Activated T-cell treated with anti-CD3 and anti-CD28 coated beads, Interleukin-2, amount 50 U/mL, for 24 hours (primary cell): ENCODE data around the gene CREM.

Source experiments
- DNase-seq: peaks from one replicate; pipeline ENCODE4 v3.0.0-alpha.2; 2020
- H3K27ac Mint-ChIP-seq: 2 replicates; pipeline ENCODE4 v1.8.0; 2020; ENCODE audit warnings: mild to moderate bottlenecking, mixed read lengths
- H3K27me3 Mint-ChIP-seq: 2 replicates; pipeline ENCODE4 v1.8.0; 2020; ENCODE audit warnings: mixed read lengths
- H3K36me3 Mint-ChIP-seq: 2 replicates; pipeline ENCODE4 v1.8.0; 2020; ENCODE audit warnings: low read depth, mixed read lengths
- H3K4me1 Mint-ChIP-seq: 2 replicates; pipeline ENCODE4 v1.8.0; 2020; ENCODE audit warnings: low read depth, mixed read lengths
- H3K4me3 Mint-ChIP-seq: 2 replicates; pipeline ENCODE4 v1.8.0; 2020; ENCODE audit warnings: mild to moderate bottlenecking, moderate library complexity, mixed read lengths
- H3K9me3 Mint-ChIP-seq: 2 replicates; pipeline ENCODE4 v1.8.0; 2020; ENCODE audit warnings: mixed read lengths

CREM gene

DNA sequence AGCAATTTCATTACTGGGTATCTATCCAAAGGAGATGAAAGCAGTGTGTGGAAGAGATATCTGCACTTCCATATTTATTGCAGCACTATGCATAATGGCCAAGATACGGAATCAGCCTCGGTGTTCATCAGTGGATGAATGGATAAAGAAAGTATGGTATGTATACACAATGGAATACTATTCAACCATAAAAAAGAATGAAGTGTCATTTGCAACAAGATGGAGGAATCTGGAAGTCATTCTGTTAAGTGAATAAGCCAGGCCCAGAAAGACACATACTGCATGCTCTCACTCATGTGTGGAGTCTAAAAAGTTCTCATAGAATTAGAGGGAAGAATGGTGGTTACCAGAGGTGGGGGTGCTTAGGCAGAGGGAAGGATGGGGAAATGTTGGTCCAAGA, 35.3 kb downstream of the CREM start:
- peaks cover 3% of the 10 kb centered on the region for H3K9me3 Mint-ChIP-seq
- no peaks in the 10 kb centered on the region for H3K4me1 Mint-ChIP-seq
- H3K27me3 Mint-ChIP-seq = no peaks in the 10 kb centered on the region
- DNase-seq = no peak
- no peak overlapping the region for H3K4me3 Mint-ChIP-seq
- no peak overlapping the region for H3K27ac Mint-ChIP-seq
- H3K36me3 Mint-ChIP-seq = peaks cover 37% of the 10 kb centered on the region

DNA sequence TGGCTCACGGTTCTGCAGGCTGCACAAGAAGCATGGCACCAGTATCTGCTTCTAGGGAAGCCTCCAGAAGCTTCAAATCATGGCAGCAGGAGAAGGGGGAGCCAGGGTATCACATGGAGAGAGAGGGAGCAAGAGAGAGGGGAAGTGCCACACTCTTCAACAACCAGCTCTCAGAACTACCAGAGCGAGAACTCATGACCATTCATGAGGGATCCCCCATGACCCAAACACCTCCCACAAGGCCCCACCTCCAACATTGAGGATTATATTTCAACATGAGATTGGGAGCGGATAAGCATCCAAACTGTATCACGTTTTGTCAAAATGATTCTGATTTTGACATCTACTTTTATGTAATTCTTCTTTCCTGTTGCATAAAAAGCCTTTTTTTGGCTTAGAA, 38.5 kb downstream of the CREM start:
- Mint-ChIP-seq H3K27ac (no peak overlapping the region), H3K4me3 (no peak overlapping the region), H3K27me3 (no peaks in the 10 kb centered on the region), H3K4me1 (peaks cover 2% of the 10 kb centered on the region), H3K9me3 (no peaks in the 10 kb centered on the region), H3K36me3 (peaks cover 20% of the 10 kb centered on the region)
- no peak for DNase-seq

- no peak for DNase-seq
- Mint-ChIP-seq H3K9me3 (no peaks in the 10 kb centered on the region), H3K4me3 (no peak overlapping the region), H3K27me3 (no peaks in the 10 kb centered on the region), H3K36me3 (peaks cover 22% of the 10 kb centered on the region), H3K27ac (no peak overlapping the region), H3K4me1 (peaks cover 2% of the 10 kb centered on the region)
Measured at GRCh38 chr10:35165811-35166210, 39.2 kb downstream of the CREM start.

GRCh38 chr10:35166607-35167006, 40.0 kb downstream of the CREM start:
- no peak for DNase-seq
- H3K36me3 Mint-ChIP-seq = peaks cover 23% of the 10 kb centered on the region
- H3K27ac Mint-ChIP-seq = no peak overlapping the region
- H3K9me3 Mint-ChIP-seq = no peaks in the 10 kb centered on the region
- peaks cover 2% of the 10 kb centered on the region for H3K4me1 Mint-ChIP-seq
- no peaks in the 10 kb centered on the region for H3K27me3 Mint-ChIP-seq
- H3K4me3 Mint-ChIP-seq = no peak overlapping the region

GRCh38 chr10:35167342-35167741, 40.7 kb downstream of the CREM start:
- Mint-ChIP-seq H3K4me3 (no peak overlapping the region), H3K4me1 (peaks cover 4% of the 10 kb centered on the region), H3K27ac (no peak overlapping the region), H3K9me3 (no peaks in the 10 kb centered on the region), H3K27me3 (no peaks in the 10 kb centered on the region), H3K36me3 (peaks cover 23% of the 10 kb centered on the region)
- DNase-seq = no peak

DNA sequence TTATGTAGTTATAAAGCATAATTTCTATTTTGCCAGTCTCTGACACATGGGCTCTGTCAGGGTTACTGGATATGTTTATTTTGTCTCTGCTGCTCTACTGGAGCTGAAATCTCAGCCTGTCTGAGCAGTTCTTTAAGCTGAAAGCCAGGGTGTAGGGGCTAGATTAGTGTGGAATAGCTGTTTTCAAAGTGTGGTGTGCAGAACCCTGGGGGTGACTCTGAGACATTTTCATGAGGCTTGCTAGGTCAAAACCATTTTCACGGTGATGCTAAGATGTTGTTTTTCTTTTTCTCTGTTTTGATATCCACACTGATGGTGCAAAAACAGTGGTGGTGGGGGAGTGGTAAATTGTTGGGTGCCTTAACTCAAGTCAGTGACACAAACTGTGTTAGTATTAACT, 45.5 kb downstream of the CREM start:
- H3K4me3 Mint-ChIP-seq = no peak overlapping the region
- no peaks in the 10 kb centered on the region for H3K9me3 Mint-ChIP-seq
- H3K27me3 Mint-ChIP-seq = no peaks in the 10 kb centered on the region
- no peak for DNase-seq
- H3K36me3 Mint-ChIP-seq = peaks cover 31% of the 10 kb centered on the region
- peaks cover 9% of the 10 kb centered on the region for H3K4me1 Mint-ChIP-seq
- H3K27ac Mint-ChIP-seq = no peak overlapping the region

- Mint-ChIP-seq H3K4me3 (no peak overlapping the region), H3K4me1 (peaks cover 9% of the 10 kb centered on the region), H3K9me3 (no peaks in the 10 kb centered on the region), H3K36me3 (peaks cover 31% of the 10 kb centered on the region), H3K27ac (no peak overlapping the region), H3K27me3 (no peaks in the 10 kb centered on the region)
- DNase-seq = no peak
Measured at GRCh38 chr10:35172574-35172973, 45.9 kb downstream of the CREM start.

- no peaks in the 10 kb centered on the region for H3K9me3 Mint-ChIP-seq
- no peak overlapping the region for H3K27ac Mint-ChIP-seq
- no peak for DNase-seq
- H3K36me3 Mint-ChIP-seq = peaks cover 36% of the 10 kb centered on the region
- H3K4me1 Mint-ChIP-seq = no peaks in the 10 kb centered on the region
- no peaks in the 10 kb centered on the region for H3K27me3 Mint-ChIP-seq
- H3K4me3 Mint-ChIP-seq = no peak overlapping the region
Measured at GRCh38 chr10:35178331-35178730, 51.7 kb downstream of the CREM start.

DNA sequence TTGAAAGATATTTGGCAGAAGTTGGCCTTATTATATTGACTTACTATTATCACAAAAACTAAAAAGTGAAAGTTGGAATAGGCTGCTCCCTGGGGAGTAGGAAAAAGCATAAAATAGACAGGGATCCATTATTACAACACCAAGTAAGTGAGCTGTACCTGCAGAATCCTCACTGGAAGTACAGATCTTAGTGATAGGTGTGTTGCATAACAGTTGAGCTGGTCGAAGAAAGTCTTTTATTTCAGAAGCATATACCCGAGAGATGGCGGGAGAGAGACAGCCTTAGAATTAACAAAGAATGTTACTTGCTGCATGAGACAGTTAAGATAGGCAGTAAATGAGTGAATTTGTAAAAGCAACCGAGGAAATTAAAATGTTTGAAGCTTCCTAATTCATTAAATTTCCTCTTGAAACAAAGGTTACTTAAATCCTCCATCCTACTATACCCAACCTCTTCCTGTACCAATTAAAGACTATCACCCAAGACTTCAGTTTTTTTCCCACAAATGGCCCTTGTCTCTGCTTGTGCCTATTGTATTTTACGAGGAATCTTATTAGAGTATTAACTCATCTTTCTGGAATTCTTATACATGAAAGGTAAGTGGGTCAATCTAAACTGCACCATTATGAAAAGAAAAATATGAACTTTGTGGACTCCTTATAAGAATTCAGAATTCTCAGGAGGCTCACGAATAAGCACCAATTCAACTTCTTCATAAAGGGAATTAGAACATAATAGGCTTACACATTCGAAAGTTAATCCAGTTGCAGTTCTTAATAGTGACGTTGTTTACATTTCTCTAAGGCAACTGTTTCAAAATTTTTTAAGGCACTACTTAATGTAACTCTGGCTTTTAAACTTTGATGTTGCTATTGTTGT, 56.2 kb downstream of the CREM start:
- H3K9me3 Mint-ChIP-seq = no peaks in the 10 kb centered on the region

GRCh38 chr10:35184527-35185171, 58.0 kb downstream of the CREM start:
- no peaks in the 10 kb centered on the region for H3K9me3 Mint-ChIP-seq
- H3K4me1 Mint-ChIP-seq = peaks cover 1% of the 10 kb centered on the region
- no peak overlapping the region for H3K4me3 Mint-ChIP-seq
- no peak overlapping the region for H3K27ac Mint-ChIP-seq
- no peaks in the 10 kb centered on the region for H3K27me3 Mint-ChIP-seq
- H3K36me3 Mint-ChIP-seq = peaks cover 29% of the 10 kb centered on the region
- DNase-seq = no peak

More for the DNA sequence above, 56.2 kb downstream of the CREM start:
- H3K27ac Mint-ChIP-seq = no peak overlapping the region
- peaks cover 1% of the 10 kb centered on the region for H3K4me1 Mint-ChIP-seq
- H3K27me3 Mint-ChIP-seq = no peaks in the 10 kb centered on the region
- no peak overlapping the region for H3K4me3 Mint-ChIP-seq
- H3K36me3 Mint-ChIP-seq = peaks cover 32% of the 10 kb centered on the region
- DNase-seq = no peak

- Mint-ChIP-seq H3K4me3 (no peak overlapping the region), H3K27me3 (no peaks in the 10 kb centered on the region), H3K36me3 (peaks cover 31% of the 10 kb centered on the region), H3K27ac (no peak overlapping the region), H3K4me1 (peaks cover 1% of the 10 kb centered on the region), H3K9me3 (no peaks in the 10 kb centered on the region)
- DNase-seq = no peak
Measured at GRCh38 chr10:35185260-35186034, 58.8 kb downstream of the CREM start.

DNA sequence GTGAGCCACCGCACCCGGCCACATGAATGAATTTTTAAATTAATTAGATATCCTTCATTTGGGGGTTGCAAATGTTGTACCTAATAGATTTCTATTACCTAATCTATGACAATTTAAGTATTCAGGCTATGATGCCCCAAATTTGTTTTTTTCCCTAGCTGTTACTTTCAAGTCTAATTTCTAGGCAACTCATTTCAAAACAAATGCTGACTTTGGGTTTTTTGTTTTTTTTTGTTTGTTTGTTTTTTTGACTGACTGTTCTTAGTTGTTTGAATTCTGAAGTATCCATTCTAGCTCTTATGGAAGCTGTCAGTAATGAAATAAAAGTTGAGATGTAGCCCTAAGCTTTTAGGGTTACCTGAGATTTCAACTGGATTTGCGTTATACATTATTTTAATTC, 62.3 kb downstream of the CREM start:
- peaks cover 36% of the 10 kb centered on the region for H3K36me3 Mint-ChIP-seq

DNA sequence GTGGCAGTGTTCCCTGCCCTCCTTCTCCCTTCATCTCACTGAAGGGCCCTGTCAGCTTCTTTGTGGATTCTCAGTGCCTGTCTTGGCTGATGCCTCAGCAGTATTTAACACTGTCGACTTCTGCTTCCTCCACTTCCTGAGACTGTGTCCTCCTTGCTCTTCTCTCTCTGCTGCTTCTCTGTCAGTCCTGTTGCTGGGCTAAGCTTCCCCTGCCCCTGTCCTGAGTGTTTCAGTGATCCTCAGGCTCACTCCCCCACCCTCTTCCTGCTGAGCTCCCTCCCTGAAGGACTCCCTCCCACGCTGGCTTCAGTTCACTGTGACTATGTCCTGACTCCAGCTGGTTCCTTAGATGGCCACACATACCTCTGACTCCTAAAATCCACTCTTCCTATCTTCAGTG, 64.9 kb downstream of the CREM start:
- H3K4me1 Mint-ChIP-seq = peaks cover 35% of the 10 kb centered on the region
- peaks cover 45% of the 10 kb centered on the region for H3K36me3 Mint-ChIP-seq
- H3K4me3 Mint-ChIP-seq = no peak overlapping the region
- H3K27me3 Mint-ChIP-seq = no peaks in the 10 kb centered on the region
- no peak overlapping the region for H3K27ac Mint-ChIP-seq
- H3K9me3 Mint-ChIP-seq = no peaks in the 10 kb centered on the region
- DNase-seq = no peak

More for the DNA sequence above, 62.3 kb downstream of the CREM start:
- Mint-ChIP-seq H3K27ac (no peak overlapping the region), H3K4me3 (no peak overlapping the region), H3K4me1 (peaks cover 20% of the 10 kb centered on the region), H3K9me3 (no peaks in the 10 kb centered on the region), H3K27me3 (no peaks in the 10 kb centered on the region)
- no peak for DNase-seq

DNA sequence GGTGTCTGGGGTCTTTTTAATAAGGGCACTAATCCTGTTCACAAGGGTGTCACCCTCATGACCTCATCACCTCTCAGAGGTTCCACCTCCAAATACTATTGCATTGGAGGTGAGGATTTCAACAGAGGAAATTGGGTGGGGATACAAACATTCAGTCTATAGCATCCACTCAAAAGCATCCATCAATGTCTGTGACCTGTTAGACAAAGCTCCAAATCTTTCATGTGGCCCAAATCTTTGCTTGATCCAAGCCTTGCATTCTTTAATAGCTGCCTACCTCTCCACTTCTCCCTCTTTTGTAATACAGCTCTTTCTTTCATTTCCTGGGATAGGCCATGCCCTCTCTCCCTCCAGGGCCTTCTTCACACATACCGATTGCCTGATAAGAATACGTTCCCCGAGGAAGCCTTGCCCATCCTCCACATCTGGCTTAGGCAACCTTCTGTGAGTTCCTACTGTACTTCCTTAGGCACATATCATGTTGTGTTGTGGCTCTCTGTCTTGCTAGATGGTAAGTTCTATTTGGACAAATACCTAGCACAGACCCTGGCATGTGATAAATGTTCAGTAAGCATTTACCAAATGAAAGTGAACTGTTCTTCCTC, 66.1 kb downstream of the CREM start:
- peaks cover 38% of the 10 kb centered on the region for H3K4me1 Mint-ChIP-seq
- H3K36me3 Mint-ChIP-seq = peaks cover 48% of the 10 kb centered on the region
- H3K4me3 Mint-ChIP-seq = no peak overlapping the region
- H3K27me3 Mint-ChIP-seq = no peaks in the 10 kb centered on the region
- DNase-seq = no peak
- H3K9me3 Mint-ChIP-seq = no peaks in the 10 kb centered on the region
- H3K27ac Mint-ChIP-seq = no peak overlapping the region
